Psoas muscle (tissue), 8 donors: Measurements from ENCODE around the gene FDX1. TPM values are rescaled to one million over a fixed set of nuclear protein-coding genes. Genes with fewer than 3 reads are reported as not detected.

Experiments
- ATAC-seq, 4 donors: fragments of 200-7000 bp; cut with Tn5 transposase; one replicate each; pipeline ENCODE4 v1.9.1; 2020; ENCODE audit warnings: moderate library complexity in 3 of 4, mild to moderate bottlenecking in 2 of 4
- DNase-seq, 2 donors: peaks; one replicate each; pipeline ENCODE4 v3.0.0-alpha.2; 2020
- H3K27ac ChIP-seq: fragments of 200-600 bp; one replicate; pipeline ENCODE4 v1.8.0; 2022
- H3K27me3 ChIP-seq, 3 donors: fragments of 200-600 bp in 1 of 3; one replicate each; pipeline versions ENCODE4 v1.6.1 to v1.8.0; 2013 to 2022; ENCODE audit warnings: low read length in 2 of 3, mild to moderate bottlenecking in 2 of 3, moderate library complexity in 1 of 3; ENCODE audit not compliant: insufficient read depth in 3 of 3
- H3K36me3 ChIP-seq, 2 donors: fragments of 200-600 bp in 1 of 2; one replicate each; pipeline versions ENCODE4 v1.6.1 to v1.8.0; 2013 to 2022; ENCODE audit warnings: low read depth in 1 of 2, mild to moderate bottlenecking in 1 of 2, moderate library complexity in 1 of 2; ENCODE audit not compliant: insufficient read depth in 1 of 2
- H3K4me1 ChIP-seq: fragments of 200-600 bp; one replicate; pipeline ENCODE4 v1.8.0; 2022
- H3K4me3 ChIP-seq: fragments of 200-600 bp; one replicate; pipeline ENCODE4 v1.8.0; 2022; ENCODE audit warnings: mild to moderate bottlenecking
- H3K9me3 ChIP-seq: fragments of 200-600 bp; one replicate; pipeline ENCODE4 v1.8.0; 2022
- CTCF ChIP-seq: fragments of 200-600 bp; IDR thresholded peaks from one replicate; pipeline ENCODE4 v1.8.0; 2022; ENCODE audit warnings: antibody characterized with exemption
- WGBS, 3 donors: extraction: QIAGEN DNeasy Blood & Tissue Kit; methylation state at CpG; one replicate each; pipeline versions ENCODE4 v1.1.6 to v1.1.7; 2013; 5-methylcytosine and 5-hydroxymethylcytosine counted together
- intact Hi-C, 2 donors: fragments of 100-400 bp; cut with DNase I; formaldehyde crosslinking; loops; one replicate each; pipeline versions ENCODE4 v1.11.0 to v1.14.2; 2022
- polyA plus RNA-seq, 3 donors: library from polyadenylated mRNA; stranded (reverse); fragments of 200-250 nt; gene quantifications; one replicate each; pipeline ENCODE4 v1.2.3, GENCODE V29; 2013
- total RNA-seq, 4 donors: library from RNA; stranded (reverse); fragmentation: NEBNext Ultra II Directional in 2 of 4; extraction: Animal tissue kit (Norgen Biotek cat#: 25700) in 2 of 4; gene quantifications; one replicate each; pipeline versions ENCODE4 v1.2.1 to v1.2.4, GENCODE V29; 2021 to 2023
- donor health status: healthy with polysubstance abuse.
- donor health status: DM: no; HTN: no; CAD: no; lungs with moderate emphysema.
- donor health status: Bipolar disorder and iron deficiency.
- donor health status: healthy.
- donor health status: DM: yes; HTN: yes; CAD: no.
- donor health status: DM: no; HTN: no; CAD: no.
- donor health status: DM: no; HTN: no; CAD: no.
- donor health status: DM: yes; HTN: yes; CAD: no.

Gene FDX1
- total and polyA plus RNA-seq, 7 donors = 13.6 to 23.7 (median 15.2) TPM

GRCh38 chr11:110446594-110446993 lies 16.8 kb downstream of the FDX1 start:
- intact Hi-C loops = loop anchor here in 1 of 2 donors (5.0 kb wide), 1 partner anchor 786 kb away; no protein-coding TSS in a partner anchor

GRCh38 chr11:110447343-110447742 lies 17.6 kb downstream of the FDX1 start:
- Histone ChIP-seq H3K4me3 (no peak overlapping the region), H3K36me3 (no peaks in the 10 kb centered on the region), H3K27me3 (no peaks in the 10 kb centered on the region), H3K9me3 (no peaks in the 10 kb centered on the region), H3K27ac (no peak overlapping the region), H3K4me1 (no peaks in the 10 kb centered on the region)
- ATAC-seq (no peak), DNase-seq (no peak)
- no peak for TF ChIP-seq CTCF
- 94 to 97% (median 96%) methylated on average over 4 of the region's 4 CpGs for WGBS, 3 donors
- intact Hi-C loops = loop anchor here in 1 of 2 donors (5.0 kb wide), 1 partner anchor 785 kb away; no protein-coding TSS in a partner anchor

More at GRCh38 chr11:110446594-110446993, 16.8 kb downstream of the FDX1 start:
- Histone ChIP-seq H3K27me3 (no peaks in the 10 kb centered on the region), H3K4me1 (no peaks in the 10 kb centered on the region), H3K4me3 (no peak overlapping the region), H3K9me3 (no peaks in the 10 kb centered on the region), H3K36me3 (no peaks in the 10 kb centered on the region), H3K27ac (no peak overlapping the region)
- WGBS, 3 donors = 95 to 97% (median 96%) methylated on average over 10 of the region's 10 CpGs
- DNase-seq (no peak), ATAC-seq (no peak)
- TF ChIP-seq CTCF = no peak

- Histone ChIP-seq H3K27me3 (no peaks in the 10 kb centered on the region), H3K27ac (no peak overlapping the region), H3K9me3 (no peaks in the 10 kb centered on the region), H3K4me1 (no peaks in the 10 kb centered on the region), H3K36me3 (no peaks in the 10 kb centered on the region), H3K4me3 (no peak overlapping the region)
- intact Hi-C loops = loop anchor here in 1 of 2 donors (5.0 kb wide), 1 partner anchor 784 kb away; no protein-coding TSS in a partner anchor
- DNase-seq = no peak
- TF ChIP-seq CTCF = peak; percentile 44
- no peak for ATAC-seq
- WGBS, 3 donors = 64 to 77% (median 72%) methylated on average over 5 of the region's 5 CpGs
These were observed 18.4 kb downstream of the FDX1 start for GRCh38 chr11:110447897-110448745.

- no peak overlapping the region for H3K4me3 ChIP-seq
- no peaks in the 10 kb centered on the region for H3K36me3 ChIP-seq
- ATAC-seq = no peak
- H3K27me3 ChIP-seq = no peaks in the 10 kb centered on the region
- 43 to 56% (median 51%) methylated on average over 2 of the region's 2 CpGs for WGBS, 3 donors
- intact Hi-C loops = no loop called here
- TF ChIP-seq CTCF = no peak
- H3K9me3 ChIP-seq = no peaks in the 10 kb centered on the region
- no peak for DNase-seq
- no peaks in the 10 kb centered on the region for H3K4me1 ChIP-seq
- H3K27ac ChIP-seq = no peak overlapping the region
These were observed 20.5 kb downstream of the FDX1 start for GRCh38 chr11:110450246-110450645.
